Hematopoietic multipotent progenitor cell treated with erythropoietin and hydrocortisone succinate and interleukin-3 and kit ligand, for 17 days (in vitro differentiated cells): ENCODE results near the gene KIR3DL2.
"Not testable (repeated sequence)": the region's sequence is repeated elsewhere in the genome, so short reads cannot be mapped to it uniquely, and the experiment has no call there.

Experiments
- DNase-seq: peaks from one replicate; pipeline ENCODE4 v3.0.0-alpha.2; 2015; ENCODE audit warnings: low spot score

Gene KIR3DL2

GRCh38 chr19:54871696-54872095, 21.5 kb downstream of the KIR3DL2 start:
- no peak for DNase-seq

DNA sequence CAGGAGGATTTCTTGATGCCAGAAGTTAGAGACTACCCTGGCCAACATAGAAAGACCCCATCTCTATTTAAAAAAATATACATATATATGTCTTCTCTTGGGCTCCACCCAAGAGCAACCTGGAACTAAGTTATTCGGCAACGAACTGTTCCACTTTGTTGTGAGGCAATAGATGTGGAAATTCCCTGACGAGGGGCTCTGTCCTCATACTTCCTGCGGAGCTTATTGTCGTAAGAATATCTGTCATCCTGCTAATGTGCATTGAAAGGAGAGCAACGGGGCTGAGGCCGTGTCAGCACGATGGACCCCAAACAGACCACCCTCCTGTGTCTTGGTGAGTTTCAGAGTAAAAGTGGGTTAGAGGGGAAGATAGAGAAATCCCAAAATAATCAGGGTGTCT, 23.7 kb downstream of the KIR3DL2 start, which contains the start of gene FCAR:
TSS of gene FCAR (plus strand) at position 246 of the 400 bp plus-strand sequence. CDS start at position 301, 55 bp downstream.
- DNase-seq: no peak

DNA sequence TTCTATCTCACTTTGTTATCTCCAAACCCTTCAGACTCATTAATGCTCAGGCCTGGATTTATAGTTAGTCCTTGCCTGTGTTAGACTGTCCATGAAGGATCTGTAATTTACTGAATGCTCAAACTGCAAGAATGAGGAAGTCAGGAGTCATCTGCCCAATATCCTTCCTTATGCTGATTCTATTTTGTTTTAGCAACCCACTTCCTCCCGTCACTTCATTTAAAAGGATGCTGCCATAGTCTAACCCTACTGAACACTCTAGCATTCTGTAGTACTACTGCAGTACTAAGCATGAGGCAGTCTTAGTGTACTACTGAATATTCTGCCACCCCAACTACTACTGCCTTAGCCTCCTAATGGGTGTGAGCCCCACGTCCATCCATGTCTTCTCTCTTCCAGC, 25.3 kb downstream of the KIR3DL2 start:
- no peak for DNase-seq

DNA sequence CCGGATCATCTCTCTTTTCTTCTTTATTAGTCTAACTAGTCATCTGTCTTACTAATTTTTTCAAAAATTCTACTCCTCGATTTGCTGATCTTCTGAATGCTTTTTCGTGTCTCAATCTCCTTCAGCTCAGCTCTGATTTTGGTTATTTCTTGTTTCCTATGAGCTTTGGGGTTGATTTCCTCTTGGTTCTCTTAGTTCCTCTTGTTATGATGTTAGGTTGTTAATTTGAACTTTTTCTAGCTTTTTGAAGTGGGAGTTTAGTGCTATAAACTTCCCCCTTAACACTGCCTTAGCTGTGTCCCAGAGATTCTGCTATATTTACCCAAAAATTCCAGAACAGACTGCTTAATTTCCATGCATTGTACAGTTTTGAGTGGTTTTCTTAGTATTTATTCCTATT, 27.2 kb downstream of the KIR3DL2 start:
- DNase-seq: no peak

- DNase-seq: no peak
These were observed 31.6 kb downstream of the KIR3DL2 start for GRCh38 chr19:54881884-54882283.

- no peak for DNase-seq
These were observed 32.5 kb downstream of the KIR3DL2 start for GRCh38 chr19:54882758-54883157.

GRCh38 chr19:54883228-54883627, 33.0 kb downstream of the KIR3DL2 start:
- no peak for DNase-seq

GRCh38 chr19:54888239-54888638, 38.0 kb downstream of the KIR3DL2 start:
- no peak for DNase-seq

DNA sequence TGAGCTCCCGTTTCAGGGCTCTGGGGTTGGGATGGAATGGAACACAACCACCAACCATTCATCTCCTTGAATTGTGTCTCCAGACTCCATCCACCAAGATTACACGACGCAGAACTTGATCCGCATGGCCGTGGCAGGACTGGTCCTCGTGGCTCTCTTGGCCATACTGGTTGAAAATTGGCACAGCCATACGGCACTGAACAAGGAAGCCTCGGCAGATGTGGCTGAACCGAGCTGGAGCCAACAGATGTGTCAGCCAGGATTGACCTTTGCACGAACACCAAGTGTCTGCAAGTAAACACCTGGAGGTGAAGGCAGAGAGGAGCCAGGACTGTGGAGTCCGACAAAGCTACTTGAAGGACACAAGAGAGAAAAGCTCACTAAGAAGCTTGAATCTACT, 39.3 kb downstream of the KIR3DL2 start:
- no peak for DNase-seq

GRCh38 chr19:54893406-54893805, 43.2 kb downstream of the KIR3DL2 start:
- no peak for DNase-seq

GRCh38 chr19:54894106-54894505, 43.9 kb downstream of the KIR3DL2 start:
- DNase-seq: not testable (repeated sequence)

DNA sequence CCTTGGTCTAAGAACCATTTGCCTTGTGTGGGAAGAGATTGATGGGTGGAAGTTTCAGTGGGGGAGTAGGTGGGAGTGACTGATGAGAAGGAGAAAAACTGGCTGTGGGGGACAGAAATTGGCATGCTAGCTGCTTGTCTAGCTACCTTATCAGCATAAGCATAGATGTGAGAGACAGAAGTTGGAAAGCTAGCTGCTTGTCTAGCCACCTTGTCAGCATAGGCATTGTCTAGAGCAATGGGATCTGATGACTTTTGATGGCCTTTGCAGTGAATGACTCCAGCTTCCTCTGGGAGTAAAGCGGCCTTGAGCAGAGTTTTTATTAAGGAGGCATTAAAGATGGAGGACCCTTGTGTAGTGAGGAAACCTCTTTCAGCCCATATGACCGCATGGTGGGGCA, 45.8 kb downstream of the KIR3DL2 start:
- DNase-seq: no peak

DNA sequence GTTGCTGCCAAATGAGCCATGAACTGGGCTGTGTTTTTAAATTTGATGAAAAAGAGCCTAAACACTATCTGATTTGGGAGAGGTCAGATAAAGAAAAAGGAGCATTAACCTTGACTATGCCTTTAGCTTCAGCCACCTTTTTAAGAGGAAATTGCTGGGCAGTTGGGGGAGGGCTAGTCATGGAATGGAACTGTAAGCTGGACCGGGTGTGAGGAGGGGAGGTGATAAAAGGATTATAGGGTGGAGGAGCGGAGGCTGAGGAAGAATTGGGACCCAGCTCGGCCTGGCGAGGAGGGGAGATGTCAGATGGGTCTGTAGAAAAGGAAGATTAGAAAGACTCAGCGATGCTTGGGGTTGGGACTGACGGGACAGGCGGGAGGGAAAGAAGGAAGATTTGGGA, 48.4 kb downstream of the KIR3DL2 start:
- DNase-seq: not testable (repeated sequence)

GRCh38 chr19:54899646-54900045, 49.4 kb downstream of the KIR3DL2 start:
- not testable (repeated sequence) for DNase-seq

- DNase-seq: not testable (repeated sequence)
These were observed 50.9 kb downstream of the KIR3DL2 start for GRCh38 chr19:54901153-54901552.

DNA sequence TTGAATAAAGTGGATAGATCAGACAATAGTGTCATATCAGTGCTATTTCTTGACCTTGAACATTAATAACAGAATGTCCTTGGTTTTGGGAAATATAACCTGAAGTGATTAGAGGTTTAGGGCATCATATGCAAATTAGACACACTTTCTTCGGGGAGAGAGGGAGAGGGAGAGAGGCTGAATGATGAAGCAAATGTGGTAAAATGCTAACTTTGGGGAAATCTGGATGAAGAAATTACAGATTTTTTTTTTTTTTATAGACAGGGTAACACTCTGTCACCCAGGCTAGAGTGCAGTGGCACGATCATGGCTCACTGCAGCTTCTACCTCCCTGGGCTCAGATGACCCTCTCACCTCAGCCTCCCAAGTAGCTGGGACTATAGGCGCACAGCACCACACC, 51.8 kb downstream of the KIR3DL2 start:
- DNase-seq: no peak

DNA sequence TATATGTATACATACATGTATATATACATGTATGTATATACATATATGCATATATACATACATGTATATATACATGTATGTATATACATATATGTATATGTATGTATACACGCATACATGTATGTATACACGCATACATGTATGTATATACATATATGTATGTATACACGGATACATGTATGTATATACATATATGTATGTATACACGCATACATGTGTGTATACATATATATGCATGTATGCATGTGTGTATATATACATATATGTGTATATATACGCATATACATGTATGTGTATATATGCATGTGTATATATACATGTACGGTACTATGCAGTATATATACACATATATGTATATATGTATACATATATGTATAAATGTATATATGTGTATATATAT, 53.1 kb downstream of the KIR3DL2 start:
- DNase-seq: no peak

DNA sequence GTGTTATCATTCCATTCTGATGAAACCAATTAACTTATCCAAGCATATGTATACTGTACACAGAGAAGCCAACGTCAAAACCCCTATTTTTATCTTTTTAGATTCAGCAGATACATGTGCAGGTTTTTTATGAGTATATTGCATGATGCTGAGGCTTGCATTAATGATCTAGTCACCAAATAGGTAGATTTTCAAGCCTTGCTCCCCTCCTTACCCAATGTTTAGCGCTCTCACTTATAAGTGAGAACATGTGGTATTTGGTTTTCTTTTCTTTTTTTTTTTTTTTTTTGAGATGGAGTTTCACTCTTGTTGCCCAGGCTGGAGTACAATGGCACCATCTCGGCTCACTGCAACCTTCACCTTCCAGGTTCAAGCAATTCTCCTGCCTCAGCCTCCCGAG, 54.0 kb downstream of the KIR3DL2 start:
- not testable (repeated sequence) for DNase-seq

DNA sequence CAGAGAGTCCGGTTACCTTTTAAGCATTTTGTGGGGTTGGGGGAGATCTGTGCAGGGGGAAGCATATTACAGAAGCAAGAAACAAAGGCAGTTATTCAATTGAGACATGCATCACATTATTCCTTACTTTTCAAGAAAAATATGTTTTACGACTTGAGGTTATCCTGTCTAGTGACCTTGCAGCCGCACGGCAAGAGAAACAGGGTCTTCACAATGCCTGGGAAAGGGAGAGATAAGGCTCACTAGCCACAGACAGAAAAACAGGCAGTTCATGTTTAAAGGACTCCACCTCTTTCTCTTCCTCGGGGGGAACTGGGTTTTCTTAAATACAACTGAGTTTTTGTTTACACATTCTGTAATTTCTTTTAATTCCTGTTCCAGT, 55.2 kb downstream of the KIR3DL2 start:
- no peak for DNase-seq

DNA sequence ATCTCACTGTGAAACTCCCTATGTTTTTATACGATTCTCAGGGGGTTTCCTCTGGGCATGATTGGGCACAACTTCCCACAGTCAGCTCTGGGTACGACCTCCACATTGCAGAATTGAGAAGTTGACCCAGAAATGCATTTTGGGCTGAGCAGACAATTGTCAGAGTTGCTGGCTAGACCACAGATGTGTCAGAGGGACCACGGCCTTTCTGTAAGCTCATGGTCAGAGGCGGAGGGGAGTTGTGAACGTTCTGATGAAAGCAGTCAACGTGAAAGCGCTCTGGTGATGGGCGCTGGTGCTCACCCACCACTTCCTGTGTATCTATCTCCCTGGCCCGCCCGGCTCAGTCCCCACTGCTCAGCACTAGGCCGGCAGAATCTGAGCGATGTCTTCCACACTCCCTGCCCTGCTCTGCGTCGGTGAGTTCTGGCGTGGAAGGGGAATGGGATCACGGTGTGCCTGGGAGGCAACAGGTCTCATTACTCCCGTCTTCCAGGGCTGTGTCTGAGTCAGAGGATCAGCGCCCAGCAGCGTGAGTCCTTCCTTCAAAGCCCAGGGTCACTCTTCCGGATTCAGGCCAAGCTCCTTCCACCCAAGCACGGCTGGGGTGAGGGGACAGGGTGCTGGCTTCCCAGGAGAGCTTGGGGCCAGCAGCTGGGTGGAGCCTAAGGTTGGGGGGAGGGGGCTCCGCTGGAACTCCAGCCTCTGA, 55.7 kb downstream of the KIR3DL2 start, which contains the start of gene NCR1:
TSS of gene NCR1 (plus strand) at position 346 of the 709 bp plus-strand sequence. CDS start at position 386, 40 bp downstream.
- no peak for DNase-seq

GRCh38 chr19:54906819-54907218, 56.6 kb downstream of the KIR3DL2 start:
- DNase-seq: no peak

DNA sequence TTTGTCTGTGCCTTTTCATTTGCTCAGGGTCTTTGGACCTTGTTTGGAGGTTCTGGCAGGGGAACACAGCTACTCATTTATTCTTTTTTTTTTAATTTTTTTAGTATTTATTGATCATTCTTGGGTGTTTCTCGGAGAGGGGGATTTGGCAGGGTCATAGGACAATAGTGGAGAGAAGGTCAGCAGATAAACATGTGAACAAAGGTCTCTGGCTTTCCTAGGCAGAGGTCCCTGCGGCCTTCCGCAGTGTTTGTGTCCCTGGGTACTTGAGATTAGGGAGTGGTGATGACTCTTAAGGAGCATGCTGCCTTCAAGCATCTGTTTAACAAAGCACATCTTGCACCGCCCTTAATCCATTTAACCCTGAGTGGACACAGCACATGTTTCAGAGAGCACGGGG, 57.7 kb downstream of the KIR3DL2 start:
- not testable (repeated sequence) for DNase-seq
